GM18502 (cell line): Measurements from ENCODE around the gene RAP2A.

Experiments used
- ATAC-seq: cut with Tn5 transposase; IDR thresholded peaks from one replicate; pipeline ENCODE4 v1.9.1; 2021; ENCODE audit warnings: mild to moderate bottlenecking; ENCODE audit not compliant: unreplicated experiment, poor library complexity

The RAP2A gene

DNA sequence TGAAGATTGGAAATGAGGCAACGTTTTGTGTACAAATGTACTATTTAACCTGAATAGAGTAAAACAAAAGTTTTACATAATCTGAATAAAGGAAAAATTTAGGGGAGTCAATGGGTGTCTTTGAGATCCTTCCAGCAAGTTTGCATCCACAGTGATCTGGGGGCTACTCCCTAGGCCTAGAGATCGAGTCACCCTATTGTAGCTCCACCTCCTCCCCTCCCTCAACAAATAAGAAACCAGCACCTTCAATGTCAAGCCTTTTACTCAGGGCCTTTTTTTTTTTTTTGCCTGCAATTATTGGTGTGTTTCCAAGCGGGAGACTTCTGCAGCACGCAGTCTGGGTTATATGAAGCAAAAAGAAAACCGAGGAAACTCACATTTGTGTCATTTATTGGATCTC lies 16.3 kb upstream of the RAP2A start:
- ATAC-seq = no peak

DNA sequence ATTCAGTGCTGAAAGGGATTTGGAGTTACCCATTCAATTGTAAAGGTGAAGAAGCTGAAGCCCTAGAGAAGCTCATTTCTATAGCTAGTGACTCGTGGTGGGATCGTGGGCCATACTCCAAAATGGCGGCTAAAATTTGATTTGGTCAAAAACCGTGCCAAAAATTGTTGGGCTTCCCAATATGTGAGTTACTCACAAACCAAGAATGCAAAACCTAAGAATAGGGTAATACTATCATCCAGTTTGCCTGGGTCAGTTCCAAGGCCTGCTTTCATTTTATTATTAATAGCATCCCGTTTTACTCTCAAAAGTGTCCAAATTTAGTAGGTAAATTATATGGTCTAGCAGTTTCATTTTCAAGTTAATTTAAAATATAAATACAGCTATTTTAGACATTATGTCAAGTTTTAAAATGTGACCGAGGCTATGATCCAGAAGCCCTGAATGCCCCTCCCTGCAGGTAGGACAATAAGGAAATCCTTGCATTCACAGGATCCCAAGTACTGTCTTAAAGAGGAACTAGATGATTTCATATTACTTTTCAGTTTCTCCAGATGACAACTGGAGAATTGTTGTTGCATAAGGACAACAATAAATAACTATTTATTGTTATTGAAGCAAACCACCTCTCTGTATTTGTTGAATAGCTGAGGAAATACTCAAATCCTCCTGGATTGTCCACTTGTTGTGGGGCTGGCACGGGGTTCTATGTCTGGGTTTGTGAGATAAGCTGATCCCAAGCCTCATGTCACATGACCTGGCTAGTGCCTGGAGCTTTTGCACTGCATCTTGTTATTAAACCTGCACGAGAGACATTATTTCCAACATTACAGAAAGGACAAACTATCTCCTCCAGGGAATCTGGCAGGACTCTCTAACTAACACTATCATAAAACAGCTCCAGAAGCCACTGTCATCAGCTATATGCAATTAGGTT lies 11.6 kb upstream of the RAP2A start:
- no peak for ATAC-seq

DNA sequence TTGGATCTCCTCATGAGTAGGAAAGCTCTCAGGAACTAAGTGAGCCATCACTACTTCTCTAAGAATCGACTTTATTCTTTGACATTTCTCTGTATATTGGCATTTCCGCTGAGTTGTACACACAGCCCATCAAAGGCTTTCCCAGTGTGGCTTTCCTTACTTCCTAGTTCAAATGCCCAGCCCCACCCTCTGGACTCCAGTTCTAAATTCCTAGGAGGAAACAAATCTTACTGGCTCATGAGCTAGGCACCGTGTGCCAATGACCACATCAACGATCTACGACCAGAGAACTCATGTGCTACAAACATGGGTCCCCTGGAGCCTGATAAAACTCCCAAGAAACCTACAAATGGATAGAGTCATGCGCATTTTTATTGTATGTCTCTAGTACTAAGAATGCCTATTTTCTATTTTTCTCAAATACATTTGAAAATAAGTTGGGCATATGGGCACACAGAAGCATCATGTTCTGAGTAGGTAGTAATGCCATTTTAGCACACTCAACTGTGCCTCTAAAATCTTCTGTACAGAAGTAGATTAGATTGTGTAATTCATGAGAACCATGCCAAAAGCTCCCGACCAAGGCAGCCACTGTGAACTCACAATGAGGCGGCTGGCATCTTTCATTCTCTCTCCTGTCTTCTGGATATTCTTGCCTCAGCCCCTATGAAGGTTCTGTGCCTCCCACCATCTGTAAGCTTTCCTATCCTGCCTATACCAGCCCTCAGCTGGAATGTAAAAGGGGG lies 10.5 kb upstream of the RAP2A start:
- no peak for ATAC-seq

- ATAC-seq = no peak
Observed at GRCh38 chr13:97425590-97425989, 8.4 kb upstream of the RAP2A start.

- ATAC-seq = no peak
Observed at GRCh38 chr13:97426695-97427094, 7.3 kb upstream of the RAP2A start.

GRCh38 chr13:97429681-97430081 lies 4.3 kb upstream of the RAP2A start:
- no peak for ATAC-seq

DNA sequence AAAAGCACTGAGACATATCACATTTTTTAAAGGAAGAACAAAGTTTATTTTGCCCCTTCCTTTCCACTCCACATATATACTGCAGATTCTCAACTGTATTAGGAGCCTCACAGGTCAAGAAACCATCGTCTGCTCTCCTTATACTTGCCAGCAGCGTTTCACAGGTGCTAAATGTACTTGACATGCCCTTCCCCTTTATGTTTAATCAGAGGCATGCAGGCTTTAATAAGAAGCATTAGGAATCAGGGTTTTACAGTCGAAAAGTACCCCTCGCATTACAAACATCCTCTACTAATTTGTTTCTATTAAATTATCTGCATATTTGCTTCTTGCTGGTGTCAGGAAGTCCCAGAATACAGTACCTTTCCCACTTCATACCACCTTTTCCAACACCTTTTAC lies 3.7 kb upstream of the RAP2A start:
- ATAC-seq = no peak

- no peak for ATAC-seq
Observed at GRCh38 chr13:97431171-97431764, 2.7 kb upstream of the RAP2A start.

- no peak for ATAC-seq
Observed at GRCh38 chr13:97432232-97432916, 1.6 kb upstream of the RAP2A start.

- peak; percentile 80 for ATAC-seq
Observed at GRCh38 chr13:97432917-97433726, 847 bp upstream of the RAP2A start.

DNA sequence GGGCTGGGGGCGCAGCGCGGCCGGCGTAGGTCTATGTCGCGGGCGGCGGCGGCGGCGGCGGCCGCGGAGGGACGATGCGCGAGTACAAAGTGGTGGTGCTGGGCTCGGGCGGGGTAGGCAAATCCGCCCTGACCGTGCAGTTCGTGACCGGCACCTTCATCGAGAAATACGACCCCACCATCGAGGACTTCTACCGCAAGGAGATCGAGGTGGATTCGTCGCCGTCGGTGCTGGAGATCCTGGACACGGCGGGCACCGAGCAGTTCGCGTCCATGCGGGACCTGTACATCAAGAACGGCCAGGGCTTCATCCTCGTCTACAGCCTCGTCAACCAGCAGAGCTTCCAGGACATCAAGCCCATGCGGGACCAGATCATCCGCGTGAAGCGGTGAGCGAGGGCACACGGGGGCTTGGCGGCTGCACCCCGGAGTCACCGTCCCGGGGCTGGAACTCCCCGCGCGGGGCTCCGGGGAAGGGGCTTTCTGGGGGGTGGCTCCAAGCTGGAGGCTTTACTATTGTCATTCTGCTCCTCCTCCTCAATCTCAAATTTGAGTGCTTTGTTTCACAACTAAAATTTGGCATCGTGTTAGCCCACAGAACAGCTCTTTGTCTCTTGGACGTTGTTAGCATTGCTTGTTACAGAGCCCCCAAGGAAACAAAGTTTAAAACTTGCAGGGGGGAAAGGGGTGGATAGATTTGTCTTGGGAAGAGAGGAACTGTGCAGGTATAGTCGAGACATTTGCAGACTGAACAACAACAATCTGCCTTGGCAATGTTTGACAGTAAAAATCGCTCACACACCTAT lies 630 bp downstream of the RAP2A start:
- ATAC-seq = peak; percentile 3

DNA sequence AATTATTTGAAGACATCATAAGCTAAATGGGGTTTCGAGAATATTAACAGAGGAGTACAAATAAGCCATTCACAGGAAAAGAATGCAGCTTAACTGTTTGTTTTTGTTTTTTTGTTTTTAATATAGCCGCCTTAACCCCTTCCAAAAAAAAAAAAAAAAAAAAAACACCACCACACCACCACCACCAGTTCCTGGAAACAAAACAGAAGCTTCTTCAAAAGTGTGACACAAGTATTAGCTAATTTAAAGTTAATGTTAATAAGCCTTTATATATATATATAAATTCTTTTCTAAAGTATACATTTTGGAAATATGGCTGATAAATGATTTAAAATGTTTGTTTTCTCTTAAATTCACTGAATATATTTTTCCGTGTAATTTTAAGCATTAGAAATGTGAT lies 1.4 kb downstream of the RAP2A start:
- ATAC-seq = no peak

DNA sequence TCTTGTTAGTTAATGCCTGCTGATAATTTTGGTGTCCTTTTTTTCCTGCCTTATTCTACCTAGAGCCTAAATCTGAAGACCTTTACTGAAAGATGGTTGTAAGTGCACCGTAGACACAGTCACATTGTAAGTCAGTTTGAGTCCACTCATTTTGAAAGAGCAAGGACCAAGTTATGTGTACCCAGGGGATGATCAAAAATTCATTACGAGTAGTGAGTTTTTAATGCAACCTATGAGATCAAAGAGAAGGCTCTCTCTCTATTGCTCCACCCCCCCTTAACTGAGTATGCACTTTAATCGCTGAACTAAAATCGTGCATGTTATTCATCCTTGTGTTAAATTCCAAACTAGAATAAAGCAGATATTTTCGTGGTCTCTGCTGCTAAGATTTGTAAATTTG lies 1.8 kb downstream of the RAP2A start:
- no peak for ATAC-seq

GRCh38 chr13:97436845-97437244 lies 2.9 kb downstream of the RAP2A start:
- ATAC-seq = no peak

- no peak for ATAC-seq
Observed at GRCh38 chr13:97437729-97438128, 3.8 kb downstream of the RAP2A start.

- no peak for ATAC-seq
Observed at GRCh38 chr13:97438856-97439595, 5.1 kb downstream of the RAP2A start.

DNA sequence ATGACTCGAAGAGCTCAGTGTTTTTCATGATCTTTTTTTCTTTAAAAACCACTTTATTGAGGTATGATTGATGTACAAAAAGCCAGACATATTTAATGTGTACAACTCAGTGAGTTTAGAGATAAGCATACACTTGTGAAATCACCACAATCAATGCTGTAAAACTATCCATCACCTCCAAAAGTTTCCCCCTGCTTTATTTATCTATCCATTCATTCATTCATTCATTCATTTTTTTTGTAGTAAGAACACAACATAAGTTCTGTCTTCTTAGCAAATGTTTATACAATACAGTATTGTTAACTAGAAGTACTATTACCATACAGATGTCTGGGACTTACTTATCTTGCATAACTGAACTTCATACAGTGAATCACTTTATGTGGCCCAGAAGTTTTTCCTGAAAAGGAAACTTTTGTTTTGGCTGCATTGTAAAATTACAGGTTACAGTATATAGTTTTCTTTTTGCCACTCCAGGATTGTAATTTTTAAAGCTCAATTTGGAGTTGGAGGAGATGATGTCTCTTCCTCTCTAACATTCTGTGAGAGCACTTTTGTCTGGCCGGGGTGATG lies 6.7 kb downstream of the RAP2A start:
- no peak for ATAC-seq

DNA sequence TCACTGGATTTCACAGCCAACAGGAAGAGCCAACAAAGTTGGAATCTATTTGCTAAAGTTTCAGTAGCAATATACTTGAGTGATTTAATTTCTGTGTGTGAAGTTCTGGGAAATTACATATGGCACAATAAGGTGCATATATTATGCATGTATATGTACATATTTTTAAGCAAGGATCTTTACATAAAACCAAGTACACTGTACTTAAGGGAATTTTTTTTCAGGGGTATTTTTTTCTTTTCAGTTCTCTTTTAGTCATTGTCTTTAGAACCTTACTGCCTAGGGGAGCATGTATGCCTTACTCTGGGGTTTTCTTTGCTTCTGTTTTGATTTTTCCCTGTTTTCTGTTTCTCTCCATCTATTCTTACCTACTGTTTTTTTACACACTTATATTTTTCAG lies 7.4 kb downstream of the RAP2A start:
- ATAC-seq = peak; percentile 63
